ENCODE measurements around the gene B9D2.

DNA sequence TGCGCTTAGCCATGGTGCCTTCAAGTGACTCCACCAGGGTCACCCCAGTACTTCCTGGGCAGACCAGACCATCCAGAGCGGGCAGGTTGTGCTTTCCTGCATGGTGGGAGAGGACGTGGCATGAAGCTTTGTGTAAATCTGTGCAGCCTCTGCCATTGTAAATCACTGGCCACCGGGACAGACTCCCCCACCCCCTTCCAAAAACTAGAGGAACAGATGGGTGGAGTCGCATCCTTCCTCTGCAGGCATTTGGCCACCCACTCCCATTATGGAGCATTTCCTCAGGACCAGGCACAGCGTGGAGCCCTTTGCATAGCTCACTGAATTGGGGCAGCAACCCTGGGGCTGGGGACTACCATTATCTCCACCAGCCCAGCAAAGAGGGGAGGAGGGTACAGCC, 41.8 kb upstream of the B9D2 start:
- TF ChIP-seq, protein P1, sequence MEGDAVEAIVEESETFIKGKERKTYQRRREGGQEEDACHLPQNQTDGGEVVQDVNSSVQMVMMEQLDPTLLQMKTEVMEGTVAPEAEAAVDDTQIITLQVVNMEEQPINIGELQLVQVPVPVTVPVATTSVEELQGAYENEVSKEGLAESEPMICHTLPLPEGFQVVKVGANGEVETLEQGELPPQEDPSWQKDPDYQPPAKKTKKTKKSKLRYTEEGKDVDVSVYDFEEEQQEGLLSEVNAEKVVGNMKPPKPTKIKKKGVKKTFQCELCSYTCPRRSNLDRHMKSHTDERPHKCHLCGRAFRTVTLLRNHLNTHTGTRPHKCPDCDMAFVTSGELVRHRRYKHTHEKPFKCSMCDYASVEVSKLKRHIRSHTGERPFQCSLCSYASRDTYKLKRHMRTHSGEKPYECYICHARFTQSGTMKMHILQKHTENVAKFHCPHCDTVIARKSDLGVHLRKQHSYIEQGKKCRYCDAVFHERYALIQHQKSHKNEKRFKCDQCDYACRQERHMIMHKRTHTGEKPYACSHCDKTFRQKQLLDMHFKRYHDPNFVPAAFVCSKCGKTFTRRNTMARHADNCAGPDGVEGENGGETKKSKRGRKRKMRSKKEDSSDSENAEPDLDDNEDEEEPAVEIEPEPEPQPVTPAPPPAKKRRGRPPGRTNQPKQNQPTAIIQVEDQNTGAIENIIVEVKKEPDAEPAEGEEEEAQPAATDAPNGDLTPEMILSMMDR (conservative IDR thresholded peaks at IDR 0.05): no peak
- TF ChIP-seq EZH2 (IDR thresholded peaks at IDR 0.05; ENCODE audit: low read depth): no peak
